ENCODE measurements around the gene SUMO4.

The SUMO4 gene

DNA sequence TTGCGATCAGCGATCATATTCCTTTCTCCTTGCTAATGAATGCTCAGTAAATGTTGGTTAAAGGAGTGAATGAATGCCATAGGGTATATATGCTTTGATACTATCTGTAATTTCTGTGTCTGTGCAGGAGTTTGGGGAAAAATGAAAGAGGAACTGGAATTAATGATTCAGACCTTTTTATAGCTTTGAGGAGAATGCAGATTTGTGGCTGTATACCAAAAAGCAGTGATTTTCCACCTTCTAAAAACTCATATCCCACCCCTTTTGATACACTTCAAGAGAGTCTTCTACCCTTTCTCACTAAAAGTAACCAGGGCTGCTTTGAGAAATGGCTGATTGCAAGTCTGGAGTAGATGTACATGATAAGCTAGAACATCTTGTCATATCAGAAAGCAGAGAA, 26.6 kb upstream of the SUMO4 start:
- DNase-seq (ENCODE audit: low spot score): no peak
- Histone ChIP-seq H3K4me1 (ENCODE audit: insufficient read depth, poor library complexity, severe bottlenecking) (no peaks in the 10 kb centered on the region), H3K27me3 (ENCODE audit: insufficient read depth, poor library complexity, severe bottlenecking) (no peaks in the 10 kb centered on the region), H3K36me3 (ENCODE audit: low read depth) (peaks cover 59% of the 10 kb centered on the region), H3K27ac (ENCODE audit: poor library complexity, severe bottlenecking) (no peak overlapping the region), H3K4me3 (ENCODE audit: severe bottlenecking) (no peak overlapping the region), H3K9me3 (ENCODE audit: severe bottlenecking) (no peaks in the 10 kb centered on the region)
- TF ChIP-seq, protein P1, sequence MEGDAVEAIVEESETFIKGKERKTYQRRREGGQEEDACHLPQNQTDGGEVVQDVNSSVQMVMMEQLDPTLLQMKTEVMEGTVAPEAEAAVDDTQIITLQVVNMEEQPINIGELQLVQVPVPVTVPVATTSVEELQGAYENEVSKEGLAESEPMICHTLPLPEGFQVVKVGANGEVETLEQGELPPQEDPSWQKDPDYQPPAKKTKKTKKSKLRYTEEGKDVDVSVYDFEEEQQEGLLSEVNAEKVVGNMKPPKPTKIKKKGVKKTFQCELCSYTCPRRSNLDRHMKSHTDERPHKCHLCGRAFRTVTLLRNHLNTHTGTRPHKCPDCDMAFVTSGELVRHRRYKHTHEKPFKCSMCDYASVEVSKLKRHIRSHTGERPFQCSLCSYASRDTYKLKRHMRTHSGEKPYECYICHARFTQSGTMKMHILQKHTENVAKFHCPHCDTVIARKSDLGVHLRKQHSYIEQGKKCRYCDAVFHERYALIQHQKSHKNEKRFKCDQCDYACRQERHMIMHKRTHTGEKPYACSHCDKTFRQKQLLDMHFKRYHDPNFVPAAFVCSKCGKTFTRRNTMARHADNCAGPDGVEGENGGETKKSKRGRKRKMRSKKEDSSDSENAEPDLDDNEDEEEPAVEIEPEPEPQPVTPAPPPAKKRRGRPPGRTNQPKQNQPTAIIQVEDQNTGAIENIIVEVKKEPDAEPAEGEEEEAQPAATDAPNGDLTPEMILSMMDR (IDR thresholded peaks at IDR 0.05; ENCODE audit: poor library complexity, severe bottlenecking): no peak
- no peak for ATAC-seq (ENCODE audit: low read depth)

DNA sequence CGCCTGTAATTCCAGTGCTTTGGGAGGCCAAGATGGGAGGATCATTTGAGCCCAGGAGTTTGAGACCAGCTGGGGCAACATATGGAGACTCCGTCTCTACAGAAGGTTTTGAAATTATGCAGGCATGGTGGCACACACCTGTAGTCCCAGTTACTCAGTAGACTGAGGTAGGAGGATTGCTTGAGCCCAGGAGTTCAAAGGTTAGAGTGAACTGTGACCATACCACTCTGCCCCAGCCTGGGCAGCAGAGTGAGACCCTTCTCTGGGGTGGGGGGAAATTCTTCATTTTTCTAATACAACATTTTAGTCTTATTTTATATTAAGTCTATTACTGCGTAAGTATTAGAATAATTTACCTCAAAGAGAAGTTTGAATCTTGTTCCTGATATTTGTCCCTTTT, 20.1 kb upstream of the SUMO4 start:
- Histone ChIP-seq H3K27ac (ENCODE audit: poor library complexity, severe bottlenecking) (no peak overlapping the region), H3K36me3 (ENCODE audit: low read depth) (peaks cover 59% of the 10 kb centered on the region), H3K4me3 (ENCODE audit: severe bottlenecking) (no peak overlapping the region), H3K9me3 (ENCODE audit: severe bottlenecking) (no peaks in the 10 kb centered on the region), H3K4me1 (ENCODE audit: insufficient read depth, poor library complexity, severe bottlenecking) (no peaks in the 10 kb centered on the region), H3K27me3 (ENCODE audit: insufficient read depth, poor library complexity, severe bottlenecking) (no peaks in the 10 kb centered on the region)
- DNase-seq (ENCODE audit: low spot score) (no peak), ATAC-seq (ENCODE audit: low read depth) (no peak)
- TF ChIP-seq, protein P1 (IDR thresholded peaks at IDR 0.05; ENCODE audit: poor library complexity, severe bottlenecking): no peak

DNA sequence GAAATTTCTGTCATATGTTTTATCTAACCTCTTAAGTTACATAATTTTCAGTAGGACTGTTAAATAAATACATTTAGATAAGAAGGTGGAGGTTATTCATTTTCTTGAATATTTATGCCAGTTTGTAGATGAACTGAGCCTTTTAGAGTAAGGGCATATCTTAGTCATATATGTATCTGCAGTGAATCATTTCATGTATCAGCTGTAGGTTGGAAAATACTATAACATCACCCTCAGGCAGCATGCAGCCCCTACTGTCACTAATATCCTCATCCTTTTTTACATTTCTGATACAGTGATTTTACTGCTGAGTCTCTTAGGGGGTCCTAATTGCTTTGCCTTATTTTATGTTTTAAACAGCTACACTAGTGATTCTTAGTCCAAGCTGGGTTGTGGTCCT, 19.5 kb upstream of the SUMO4 start:
- Histone ChIP-seq H3K4me1 (ENCODE audit: insufficient read depth, poor library complexity, severe bottlenecking) (no peaks in the 10 kb centered on the region), H3K27ac (ENCODE audit: poor library complexity, severe bottlenecking) (no peak overlapping the region), H3K9me3 (ENCODE audit: severe bottlenecking) (no peaks in the 10 kb centered on the region), H3K36me3 (ENCODE audit: low read depth) (peaks cover 61% of the 10 kb centered on the region), H3K4me3 (ENCODE audit: severe bottlenecking) (no peak overlapping the region), H3K27me3 (ENCODE audit: insufficient read depth, poor library complexity, severe bottlenecking) (no peaks in the 10 kb centered on the region)
- no peak for DNase-seq (ENCODE audit: low spot score)
- ATAC-seq (ENCODE audit: low read depth): no peak
- TF ChIP-seq, protein P1 (IDR thresholded peaks at IDR 0.05; ENCODE audit: poor library complexity, severe bottlenecking): no peak

DNA sequence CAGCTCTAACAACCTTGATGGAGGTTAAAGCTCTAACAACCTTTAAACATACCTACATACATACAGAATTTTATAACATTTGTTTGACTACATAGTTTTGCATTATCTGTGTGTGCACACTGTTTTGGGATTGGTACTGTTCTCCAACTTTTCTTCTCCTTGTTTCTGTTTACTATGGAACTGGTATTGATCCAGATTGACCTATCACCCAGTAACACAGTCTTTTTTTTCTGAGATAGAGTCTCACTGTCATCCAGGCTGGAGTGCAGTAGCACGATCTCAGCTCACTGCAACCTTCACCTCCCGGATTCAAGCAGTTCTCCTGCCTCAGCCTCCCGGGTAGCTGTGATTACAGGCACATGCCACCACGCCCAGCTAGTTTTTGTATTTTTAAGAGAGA, 16.7 kb upstream of the SUMO4 start:
- H3K4me3 ChIP-seq (ENCODE audit: severe bottlenecking): no peak overlapping the region
- TF ChIP-seq, protein P1 (IDR thresholded peaks at IDR 0.05; ENCODE audit: poor library complexity, severe bottlenecking): no peak
- peaks cover 72% of the 10 kb centered on the region for H3K36me3 ChIP-seq (ENCODE audit: low read depth)
- H3K4me1 ChIP-seq (ENCODE audit: insufficient read depth, poor library complexity, severe bottlenecking): no peaks in the 10 kb centered on the region
- no peak for DNase-seq (ENCODE audit: low spot score)
- no peaks in the 10 kb centered on the region for H3K9me3 ChIP-seq (ENCODE audit: severe bottlenecking)
- no peak for ATAC-seq (ENCODE audit: low read depth)
- H3K27me3 ChIP-seq (ENCODE audit: insufficient read depth, poor library complexity, severe bottlenecking): no peaks in the 10 kb centered on the region
- no peak overlapping the region for H3K27ac ChIP-seq (ENCODE audit: poor library complexity, severe bottlenecking)

DNA sequence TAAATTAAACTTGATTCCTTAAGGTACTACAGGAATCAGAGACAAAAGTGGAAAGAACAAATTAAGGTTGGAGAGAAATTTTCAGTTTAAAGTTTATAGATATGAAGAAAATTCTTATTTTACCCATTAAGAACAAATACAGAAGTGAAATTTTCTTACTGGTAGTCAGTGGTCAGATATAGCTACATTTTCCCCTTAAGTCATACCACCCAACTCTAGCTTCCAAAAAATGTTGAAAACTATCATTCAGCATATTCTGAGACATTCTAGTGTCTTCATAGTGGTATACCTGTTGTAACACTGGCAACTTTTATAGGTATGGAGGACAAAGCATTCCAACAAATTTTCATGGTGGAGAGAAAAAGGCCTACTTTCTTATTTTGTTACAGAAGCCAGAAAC, 15.6 kb upstream of the SUMO4 start:
- DNase-seq (ENCODE audit: low spot score) (no peak), ATAC-seq (ENCODE audit: low read depth) (no peak)
- H3K36me3 ChIP-seq (ENCODE audit: low read depth): peaks cover 63% of the 10 kb centered on the region
- no peaks in the 10 kb centered on the region for H3K4me1 ChIP-seq (ENCODE audit: insufficient read depth, poor library complexity, severe bottlenecking)
- TF ChIP-seq, protein P1 (IDR thresholded peaks at IDR 0.05; ENCODE audit: poor library complexity, severe bottlenecking): no peak
- H3K9me3 ChIP-seq (ENCODE audit: severe bottlenecking): no peaks in the 10 kb centered on the region
- H3K4me3 ChIP-seq (ENCODE audit: severe bottlenecking): no peak overlapping the region
- no peaks in the 10 kb centered on the region for H3K27me3 ChIP-seq (ENCODE audit: insufficient read depth, poor library complexity, severe bottlenecking)
- no peak overlapping the region for H3K27ac ChIP-seq (ENCODE audit: poor library complexity, severe bottlenecking)

All from RWPE2 (cell line).